Smooth muscle cell (in vitro differentiated cells): ENCODE measurements around the gene UPK1B. TPM values are rescaled to one million over a fixed set of nuclear protein-coding genes. Genes with fewer than 3 reads are reported as not detected.
A peak's percentile ranks its signal among the peaks of the same experiment; 100 is the strongest.

Experiments
- DNase-seq: peaks from one replicate; lab custom pipeline; 2025; ENCODE audit not compliant: unreplicated experiment; lab: John Stamatoyannopoulos, UW
- H2AFZ ChIP-seq: fragments of 200-600 bp; sonication (generic); 2 replicates; pipeline ENCODE4 v1.6.0; 2016; ENCODE audit warnings: antibody characterized with exemption, low read depth, mild to moderate bottlenecking
- H3F3A ChIP-seq: fragments of 200-600 bp; sonication (generic); 2 replicates; pipeline ENCODE4 v1.6.0; 2017; ENCODE audit warnings: antibody characterized with exemption, low read depth
- H3K27ac ChIP-seq: fragments of 200-600 bp; sonication (generic); 2 replicates; pipeline ENCODE4 v1.5.1; 2016; ENCODE audit warnings: low read depth, mild to moderate bottlenecking
- H3K27me3 ChIP-seq: fragments of 200-600 bp; sonication (generic); 2 replicates; pipeline ENCODE4 v1.6.1; 2016; ENCODE audit warnings: low read depth, mild to moderate bottlenecking
- H3K36me3 ChIP-seq: fragments of 200-600 bp; sonication (generic); 2 replicates; pipeline ENCODE4 v1.5.1; 2016; ENCODE audit warnings: low read depth
- H3K4me1 ChIP-seq: fragments of 200-600 bp; sonication (generic); 2 replicates; pipeline ENCODE4 v1.5.1; 2016; ENCODE audit warnings: low read depth
- H3K4me2 ChIP-seq: fragments of 200-600 bp; sonication (generic); 2 replicates; pipeline ENCODE4 v1.6.0; 2016; ENCODE audit warnings: mild to moderate bottlenecking
- H3K4me3 ChIP-seq: fragments of 200-600 bp; sonication (generic); 2 replicates; pipeline ENCODE4 v1.5.1; 2016; ENCODE audit warnings: mild to moderate bottlenecking
- H3K79me2 ChIP-seq: fragments of 200-600 bp; sonication (generic); 2 replicates; pipeline ENCODE4 v1.6.0; 2016; ENCODE audit warnings: low read depth, mild to moderate bottlenecking
- H3K9ac ChIP-seq: fragments of 200-600 bp; sonication (generic); 2 replicates; pipeline ENCODE4 v1.6.0; 2016; ENCODE audit warnings: low read depth
- H3K9me3 ChIP-seq: fragments of 200-600 bp; sonication (generic); replicated peaks from 2 replicates; pipeline ENCODE4 v1.5.1; 2016; ENCODE audit warnings: low read depth
- H4K20me1 ChIP-seq: fragments of 200-600 bp; sonication (generic); 2 replicates; pipeline ENCODE4 v1.6.0; 2016; ENCODE audit warnings: low read depth
- CTCF ChIP-seq: fragments of 200-600 bp; sonication (generic); IDR thresholded peaks from 2 replicates; pipeline ENCODE4 v1.5.1; 2017; ENCODE audit warnings: borderline replicate concordance, mild to moderate bottlenecking, antibody characterized with exemption; ENCODE audit not compliant: insufficient read depth, poor library complexity, severe bottlenecking
- WGBS: methylation state at CpG from one replicate; pipeline ENCODE4 v1.1.7; 2016; ENCODE audit warnings: low lambda C conversion rate; 5-methylcytosine and 5-hydroxymethylcytosine counted together
- polyA plus RNA-seq: library from polyadenylated mRNA; unstranded; fragments of >200 nt; fragmentation: Nextera tagmentation; extraction: Ambion mirVana; gene quantifications from 2 replicates; pipeline ENCODE4 v1.2.1, GENCODE V29; 2016
- total RNA-seq: library from RNA; depleted of rRNA; stranded (reverse); fragments of >200 nt; gene quantifications from 2 replicates; pipeline ENCODE4 v1.2.3, GENCODE V29; 2014

Gene UPK1B
- total and polyA plus RNA-seq, 2 experiments from 2014 or later = 1.1 to 9.1 TPM

GRCh38 chr3:119236756-119237155, 63.4 kb downstream of the UPK1B start:
- Histone ChIP-seq H3K27ac (no peak overlapping the region), H3K4me1 (peaks cover 3% of the 10 kb centered on the region)
- TF ChIP-seq CTCF = no peak

GRCh38 chr3:119237299-119237698, 63.9 kb downstream of the UPK1B start:
- no peak for DNase-seq
- no peak overlapping the region for H3K4me3 ChIP-seq
- peaks cover 3% of the 10 kb centered on the region for H3K4me1 ChIP-seq
- peaks cover 9% of the 10 kb centered on the region for H4K20me1 ChIP-seq
- no peak overlapping the region for H3K4me2 ChIP-seq
- H3F3A ChIP-seq = no peaks in the 10 kb centered on the region
- H3K36me3 ChIP-seq = no peaks in the 10 kb centered on the region
- H3K9ac ChIP-seq = no peak overlapping the region
- no peak overlapping the region for H2AFZ ChIP-seq
- peaks cover 29% of the 10 kb centered on the region for H3K79me2 ChIP-seq
- no peaks in the 10 kb centered on the region for H3K27me3 ChIP-seq
- TF ChIP-seq CTCF = no peak
- no peaks in the 10 kb centered on the region for H3K9me3 ChIP-seq
- no peak overlapping the region for H3K27ac ChIP-seq

More at GRCh38 chr3:119236756-119237155, 63.4 kb downstream of the UPK1B start:
- H3K79me2 ChIP-seq = peaks cover 29% of the 10 kb centered on the region
- H3K9ac ChIP-seq = no peak overlapping the region
- no peak for DNase-seq
- no peak overlapping the region for H3K4me2 ChIP-seq
- no peaks in the 10 kb centered on the region for H3K36me3 ChIP-seq
- H4K20me1 ChIP-seq = peaks cover 9% of the 10 kb centered on the region
- H3F3A ChIP-seq = no peaks in the 10 kb centered on the region
- no peaks in the 10 kb centered on the region for H3K27me3 ChIP-seq
- no peaks in the 10 kb centered on the region for H3K9me3 ChIP-seq
- no peak overlapping the region for H2AFZ ChIP-seq
- no peak overlapping the region for H3K4me3 ChIP-seq
- WGBS = 96% methylated on average over 7 of the region's 7 CpGs

GRCh38 chr3:119238363-119238762, 65.0 kb downstream of the UPK1B start:
- Histone ChIP-seq H2AFZ (no peak overlapping the region), H3K27ac (no peak overlapping the region), H4K20me1 (peaks cover 9% of the 10 kb centered on the region), H3K36me3 (no peaks in the 10 kb centered on the region), H3K4me3 (peak overlapping the region; percentile 95), H3F3A (no peaks in the 10 kb centered on the region), H3K79me2 (peaks cover 29% of the 10 kb centered on the region), H3K9me3 (no peaks in the 10 kb centered on the region), H3K4me1 (peaks cover 3% of the 10 kb centered on the region), H3K4me2 (peak overlapping the region; percentile 91), H3K27me3 (no peaks in the 10 kb centered on the region), H3K9ac (no peak overlapping the region)
- no peak for DNase-seq
- WGBS = 91% methylated on average over 4 of the region's 4 CpGs
- TF ChIP-seq CTCF = no peak

GRCh38 chr3:119239206-119239820, 65.9 kb downstream of the UPK1B start:
- Histone ChIP-seq H3K4me1 (peaks cover 3% of the 10 kb centered on the region), H3K27me3 (no peaks in the 10 kb centered on the region), H3K4me2 (peak overlapping the region; percentile 91), H2AFZ (no peak overlapping the region), H3K9ac (peak overlapping the region; percentile 90), H3K4me3 (peak overlapping the region; percentile 95), H3K27ac (peak overlapping the region; percentile 86), H3K79me2 (peaks cover 29% of the 10 kb centered on the region), H3K36me3 (no peaks in the 10 kb centered on the region), H3F3A (no peaks in the 10 kb centered on the region), H4K20me1 (peaks cover 9% of the 10 kb centered on the region), H3K9me3 (no peaks in the 10 kb centered on the region)
- 41% methylated on average over 5 of the region's 5 CpGs for WGBS
- TF ChIP-seq CTCF = no peak
- no peak for DNase-seq
